ENCODE results near the gene STRN4.
A peak's percentile ranks its signal among the peaks of the same experiment; 100 is the strongest.
"Not testable (repeated sequence)": the region's sequence is repeated elsewhere in the genome, so short reads cannot be mapped to it uniquely, and the experiment has no call there.

Gene STRN4

GRCh38 chr19:46772170-46773017 lies 26.1 kb upstream of the STRN4 start:
- DNase-seq (ENCODE audit: low read depth) = no peak

DNA sequence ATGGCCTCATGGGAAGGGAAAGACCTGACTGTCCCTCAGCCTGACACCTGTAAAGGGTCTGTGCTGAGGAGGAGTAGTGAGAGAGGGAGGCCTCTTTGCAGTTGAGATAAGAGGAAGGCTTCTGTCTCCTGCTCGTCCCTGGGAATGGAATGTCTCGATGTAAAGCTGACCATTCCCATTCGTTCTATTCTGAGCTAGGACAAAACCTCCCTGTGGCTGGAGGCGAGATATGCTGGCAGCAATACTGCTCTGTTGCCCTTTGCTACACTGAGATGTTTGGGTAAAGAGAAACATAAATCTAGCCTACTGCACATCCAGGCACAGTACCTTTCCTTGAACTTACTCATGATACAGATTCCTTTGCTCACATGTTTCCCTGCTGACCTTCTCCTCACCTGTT lies 22.5 kb upstream of the STRN4 start:
- not testable (repeated sequence) for DNase-seq (ENCODE audit: low read depth)

DNA sequence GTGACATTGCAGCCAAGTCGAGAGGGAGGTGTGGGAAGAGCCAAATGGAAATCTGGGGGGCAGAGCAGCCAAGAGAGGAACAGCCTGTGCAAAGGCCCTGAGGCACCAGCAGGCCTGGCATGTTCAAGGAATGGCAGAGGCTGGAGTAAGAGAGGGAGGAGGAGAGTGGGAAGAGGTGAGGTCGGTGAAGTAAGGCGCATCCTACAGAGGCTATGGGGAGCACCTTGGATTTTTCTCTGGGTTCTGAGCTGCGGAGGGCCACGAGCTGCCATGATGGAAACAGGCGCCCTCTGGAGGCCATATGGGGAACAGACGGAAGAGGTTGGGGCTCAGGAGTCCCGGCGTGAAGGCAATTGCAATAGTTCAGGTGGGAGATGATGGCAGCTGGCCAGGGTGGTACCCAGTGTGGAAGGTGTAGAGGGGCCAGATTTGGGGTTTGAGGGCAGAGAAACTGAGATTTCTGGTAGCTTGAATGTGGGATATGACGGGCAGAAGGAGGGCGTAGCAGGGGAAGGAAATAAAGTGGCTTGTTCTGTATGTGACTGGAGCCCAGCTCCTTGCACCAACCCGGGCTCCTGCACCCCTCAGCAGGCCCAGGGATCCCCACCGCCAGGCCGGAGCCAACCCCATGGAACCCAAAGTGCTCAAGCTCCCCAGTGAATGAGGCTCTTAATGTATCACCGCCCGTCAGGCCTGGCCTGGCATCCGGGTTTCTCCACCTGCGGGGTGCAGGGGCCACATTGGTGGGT lies 20.5 kb upstream of the STRN4 start:
- no peak for DNase-seq (ENCODE audit: low read depth)

- no peak for DNase-seq (ENCODE audit: low read depth)
These were observed 18.6 kb upstream of the STRN4 start for GRCh38 chr19:46764817-46765291.

- DNase-seq (ENCODE audit: low read depth) = no peak
These were observed 16.1 kb upstream of the STRN4 start for GRCh38 chr19:46762245-46762890.

DNA sequence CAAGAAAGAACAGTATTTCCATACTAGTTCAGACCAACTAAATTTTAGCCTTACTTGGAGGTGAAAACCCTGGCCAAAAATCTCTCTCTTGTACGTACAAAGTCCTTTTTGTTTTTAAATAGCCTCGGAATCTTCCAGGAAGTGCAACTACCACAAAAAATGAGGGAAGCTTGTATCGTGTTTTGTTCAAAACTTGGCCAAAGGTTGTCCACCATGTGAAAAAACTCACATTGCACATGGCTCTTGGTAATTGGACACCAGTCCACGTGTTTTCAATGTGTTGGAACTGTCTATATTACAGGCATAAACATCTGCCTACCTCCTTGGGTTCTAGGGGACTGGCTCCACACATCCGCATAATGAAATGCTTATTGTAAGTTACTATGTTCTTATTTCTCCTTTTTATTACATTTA lies 15.2 kb upstream of the STRN4 start:
- DNase-seq (ENCODE audit: low read depth) = no peak

DNA sequence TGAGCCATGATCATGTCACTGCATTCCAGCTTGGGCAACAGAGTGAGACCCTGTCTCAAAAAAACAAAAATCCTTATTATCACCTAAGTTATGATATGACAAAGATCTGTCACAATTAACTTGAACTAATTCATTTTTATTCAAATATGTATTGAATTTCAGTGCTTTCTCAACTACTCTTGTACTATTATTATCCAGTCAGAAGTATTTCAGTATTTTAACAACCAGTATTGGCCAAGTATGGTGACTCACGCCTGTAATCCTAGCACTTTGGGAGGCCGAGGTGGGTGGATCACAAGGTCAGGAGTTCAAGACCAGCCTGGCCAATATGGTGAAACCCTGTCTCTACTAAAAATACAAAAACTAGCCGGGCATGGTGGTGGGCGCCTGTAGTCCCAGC lies 14.6 kb upstream of the STRN4 start:
- DNase-seq (ENCODE audit: low read depth) = not testable (repeated sequence)

GRCh38 chr19:46760363-46760762 lies 14.1 kb upstream of the STRN4 start:
- DNase-seq (ENCODE audit: low read depth) = no peak

GRCh38 chr19:46759817-46760333 lies 13.6 kb upstream of the STRN4 start:
- DNase-seq (ENCODE audit: low read depth) = no peak

- no peak for DNase-seq (ENCODE audit: low read depth)
These were observed 13.0 kb upstream of the STRN4 start for GRCh38 chr19:46759206-46759605.

DNA sequence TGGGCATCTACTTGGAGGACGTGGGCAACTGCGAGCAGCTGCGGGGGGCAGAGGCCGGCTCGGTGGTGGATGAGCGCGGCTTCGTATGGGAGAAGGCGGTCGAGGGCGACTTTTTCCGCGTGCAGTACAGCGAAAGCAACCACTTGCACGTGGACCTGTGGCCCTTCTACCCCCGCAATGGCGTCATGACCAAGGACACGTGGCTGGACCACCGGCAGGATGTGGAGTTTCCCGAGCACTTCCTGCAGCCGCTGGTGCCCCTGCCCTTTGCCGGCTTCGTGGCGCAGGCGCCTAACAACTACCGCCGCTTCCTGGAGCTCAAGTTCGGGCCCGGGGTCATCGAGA lies 10.3 kb upstream of the STRN4 start:
- no peak for DNase-seq (ENCODE audit: low read depth)

DNA sequence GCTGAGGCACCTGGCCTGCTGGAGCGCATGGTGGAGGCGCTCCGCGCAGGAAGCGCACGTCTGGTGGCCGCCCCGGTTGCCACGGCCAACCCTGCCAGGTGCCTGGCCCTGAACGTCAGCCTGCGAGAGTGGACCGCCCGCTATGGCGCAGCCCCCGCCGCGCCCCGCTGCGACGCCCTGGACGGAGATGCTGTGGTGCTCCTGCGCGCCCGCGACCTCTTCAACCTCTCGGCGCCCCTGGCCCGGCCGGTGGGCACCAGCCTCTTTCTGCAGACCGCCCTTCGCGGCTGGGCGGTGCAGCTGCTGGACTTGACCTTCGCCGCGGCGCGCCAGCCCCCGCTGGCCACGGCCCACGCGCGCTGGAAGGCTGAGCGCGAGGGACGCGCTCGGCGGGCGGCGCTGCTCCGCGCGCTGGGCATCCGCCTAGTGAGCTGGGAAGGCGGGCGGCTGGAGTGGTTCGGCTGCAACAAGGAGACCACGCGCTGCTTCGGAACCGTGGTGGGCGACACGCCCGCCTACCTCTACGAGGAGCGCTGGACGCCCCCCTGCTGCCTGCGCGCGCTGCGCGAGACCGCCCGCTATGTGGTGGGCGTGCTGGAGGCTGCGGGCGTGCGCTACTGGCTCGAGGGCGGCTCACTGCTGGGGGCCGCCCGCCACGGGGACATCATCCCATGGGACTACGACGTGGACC lies 9.7 kb upstream of the STRN4 start:
- DNase-seq (ENCODE audit: low read depth) = no peak

- no peak for DNase-seq (ENCODE audit: low read depth)
These were observed 9.0 kb upstream of the STRN4 start for GRCh38 chr19:46755077-46755852.

DNA sequence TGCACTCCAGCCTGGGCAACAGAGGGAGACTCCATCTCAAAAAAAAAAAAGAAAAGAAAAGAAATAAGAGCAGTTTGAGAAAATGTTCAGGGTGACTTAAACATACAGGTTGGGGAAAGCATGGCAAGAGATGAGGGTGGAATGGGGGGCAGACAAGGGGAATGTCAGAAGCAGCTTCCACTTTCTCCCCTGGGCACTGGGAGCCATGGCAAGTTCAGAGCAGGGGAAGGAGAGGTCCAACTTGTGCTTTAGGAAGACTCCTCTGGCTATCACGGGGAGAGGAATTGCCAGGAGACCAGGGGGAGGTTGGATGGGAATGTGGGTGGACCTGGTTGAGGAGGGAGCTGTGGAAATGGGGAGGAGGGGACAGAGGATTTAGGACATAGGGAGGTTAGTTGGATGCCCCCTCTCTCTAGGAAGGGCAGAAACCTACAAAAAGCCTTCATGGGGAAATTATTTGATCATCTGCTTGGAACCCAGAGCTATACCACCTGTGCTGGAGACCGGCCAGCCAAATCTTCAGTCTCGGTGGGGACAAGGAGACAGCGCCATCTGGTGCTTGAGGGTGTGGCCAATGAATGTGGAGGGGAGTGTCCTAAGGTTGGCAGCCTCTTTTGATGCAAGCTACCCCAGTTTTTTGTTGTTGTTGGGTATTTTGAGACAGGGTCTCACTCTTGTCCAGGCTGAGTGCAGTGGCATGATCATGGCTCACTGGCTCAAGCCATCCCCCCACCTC lies 7.3 kb upstream of the STRN4 start:
- no peak for DNase-seq (ENCODE audit: low read depth)

- peak; percentile 49 for DNase-seq (ENCODE audit: low read depth)
These were observed 2.3 kb upstream of the STRN4 start for GRCh38 chr19:46748325-46749109.

GRCh38 chr19:46745521-46746280 lies 549 bp downstream of the STRN4 start, which contains the start of gene FKRP:
TSS of gene FKRP (plus strand) at chr19:46746057. CDS start at chr19:46755451, 9,394 bp downstream.
- peak; percentile 32 for DNase-seq (ENCODE audit: low read depth)

- no peak for DNase-seq (ENCODE audit: low read depth)
These were observed 1.2 kb downstream of the STRN4 start for GRCh38 chr19:46745030-46745429.

- no peak for DNase-seq (ENCODE audit: low read depth)
These were observed 2.1 kb downstream of the STRN4 start for GRCh38 chr19:46744005-46744691.

Data from stimulated activated CD8-positive, alpha-beta memory T cell treated with anti-CD3 and anti-CD28 coated beads, Interleukin-12 subunit alpha, Interleukin-12 subunit beta, amount 100 ng/mL, for 4 hours (primary cell).